ENCODE data around the gene EIF2B2.

Gene EIF2B2

GRCh38 chr14:74963178-74963704 is 39.5 kb upstream of the EIF2B2 start:
- no peak overlapping the region for H3K9ac ChIP-seq (ENCODE audit: low read depth, low read length, poor library complexity, severe bottlenecking)
- 0 out of 2 replicates have a peak overlapping the region, but pooled peaks have one; percentile 30 for H2AFZ ChIP-seq (ENCODE audit: low read length)

GRCh38 chr14:74963705-74964271 is 38.9 kb upstream of the EIF2B2 start:
- no peaks in the 10 kb centered on the region for H3K4me1 ChIP-seq (ENCODE audit: insufficient read depth, low read length, poor library complexity, severe bottlenecking)

More at GRCh38 chr14:74963178-74963704, 39.5 kb upstream of the EIF2B2 start:
- H3K4me3 ChIP-seq (ENCODE audit: low read length, poor library complexity, severe bottlenecking), result no peak overlapping the region
- H3K9me3 ChIP-seq (ENCODE audit: insufficient read depth, low read depth, low read length), result no peaks in the 10 kb centered on the region
- H3K27me3 ChIP-seq (ENCODE audit: insufficient read depth, low read length, poor library complexity, severe bottlenecking), result no peaks in the 10 kb centered on the region
- H4K20me1 ChIP-seq (ENCODE audit: insufficient read depth, low read length, poor library complexity, severe bottlenecking), result no peaks in the 10 kb centered on the region
- H3K36me3 ChIP-seq (ENCODE audit: insufficient read depth, low read length), result no peaks in the 10 kb centered on the region
- no peaks in the 10 kb centered on the region for H3K9me2 ChIP-seq (replicated peaks; ENCODE audit: low read depth, low read length)
- no peaks in the 10 kb centered on the region for H3K79me2 ChIP-seq (ENCODE audit: insufficient read depth, low read length)
- TF ChIP-seq CTCF (conservative IDR thresholded peaks at IDR 0.05; ENCODE audit: low read length), result no peak
- no peak for TF ChIP-seq EZH2phosphoT487 (IDR thresholded peaks at IDR 0.05; ENCODE audit: borderline replicate concordance)
- H3K4me2 ChIP-seq (ENCODE audit: low read depth, low read length, poor library complexity, severe bottlenecking), result no peak overlapping the region
- H3F3A ChIP-seq (ENCODE audit: low read depth), result no peaks in the 10 kb centered on the region
- H3K4me1 ChIP-seq (ENCODE audit: insufficient read depth, low read length, poor library complexity, severe bottlenecking), result no peaks in the 10 kb centered on the region

GRCh38 chr14:74964787-74965485 is 37.8 kb upstream of the EIF2B2 start:
- H3F3A ChIP-seq (ENCODE audit: low read depth), result no peaks in the 10 kb centered on the region
- TF ChIP-seq EZH2phosphoT487 (IDR thresholded peaks at IDR 0.05; ENCODE audit: borderline replicate concordance) (no peak), CTCF (conservative IDR thresholded peaks at IDR 0.05; ENCODE audit: low read length) (no peak)
- no peak overlapping the region for H3K4me2 ChIP-seq (ENCODE audit: low read depth, low read length, poor library complexity, severe bottlenecking)
- H3K36me3 ChIP-seq (ENCODE audit: insufficient read depth, low read length), result no peaks in the 10 kb centered on the region
- no peaks in the 10 kb centered on the region for H3K9me2 ChIP-seq (replicated peaks; ENCODE audit: low read depth, low read length)
- H3K9me3 ChIP-seq (ENCODE audit: insufficient read depth, low read depth, low read length), result no peaks in the 10 kb centered on the region
- no peak overlapping the region for H3K9ac ChIP-seq (ENCODE audit: low read depth, low read length, poor library complexity, severe bottlenecking)
- no peak overlapping the region for H2AFZ ChIP-seq (ENCODE audit: low read length)
- H3K27me3 ChIP-seq (ENCODE audit: insufficient read depth, low read length, poor library complexity, severe bottlenecking), result no peaks in the 10 kb centered on the region
- H3K79me2 ChIP-seq (ENCODE audit: insufficient read depth, low read length), result no peaks in the 10 kb centered on the region
- no peaks in the 10 kb centered on the region for H4K20me1 ChIP-seq (ENCODE audit: insufficient read depth, low read length, poor library complexity, severe bottlenecking)
- H3K4me3 ChIP-seq (ENCODE audit: low read length, poor library complexity, severe bottlenecking), result no peak overlapping the region
- H3K4me1 ChIP-seq (ENCODE audit: insufficient read depth, low read length, poor library complexity, severe bottlenecking), result no peaks in the 10 kb centered on the region

More at GRCh38 chr14:74963705-74964271, 38.9 kb upstream of the EIF2B2 start:
- Histone ChIP-seq H2AFZ (ENCODE audit: low read length) (no peak overlapping the region), H3K79me2 (ENCODE audit: insufficient read depth, low read length) (no peaks in the 10 kb centered on the region), H3K4me2 (ENCODE audit: low read depth, low read length, poor library complexity, severe bottlenecking) (no peak overlapping the region), H4K20me1 (ENCODE audit: insufficient read depth, low read length, poor library complexity, severe bottlenecking) (no peaks in the 10 kb centered on the region), H3K9ac (ENCODE audit: low read depth, low read length, poor library complexity, severe bottlenecking) (no peak overlapping the region), H3K9me3 (ENCODE audit: insufficient read depth, low read depth, low read length) (no peaks in the 10 kb centered on the region), H3K4me3 (ENCODE audit: low read length, poor library complexity, severe bottlenecking) (no peak overlapping the region), H3K27me3 (ENCODE audit: insufficient read depth, low read length, poor library complexity, severe bottlenecking) (no peaks in the 10 kb centered on the region), H3K9me2 (replicated peaks; ENCODE audit: low read depth, low read length) (no peaks in the 10 kb centered on the region), H3F3A (ENCODE audit: low read depth) (no peaks in the 10 kb centered on the region), H3K36me3 (ENCODE audit: insufficient read depth, low read length) (no peaks in the 10 kb centered on the region)
- TF ChIP-seq CTCF (conservative IDR thresholded peaks at IDR 0.05; ENCODE audit: low read length) (no peak), EZH2phosphoT487 (IDR thresholded peaks at IDR 0.05; ENCODE audit: borderline replicate concordance) (no peak)
